Epithelial cell of proximal tubule (primary cell): ENCODE measurements around the gene LRRC37A3. TPM values are rescaled to one million over a fixed set of nuclear protein-coding genes. Genes with fewer than 3 reads are reported as not detected.
A peak's percentile ranks its signal among the peaks of the same experiment; 100 is the strongest.
"Not testable (repeated sequence)": the region's sequence is repeated elsewhere in the genome, so short reads cannot be mapped to it uniquely, and the experiment has no call there.

ENCODE experiments used
- DNase-seq: peaks from one replicate; pipeline ENCODE4 v3.0.0-alpha.2; 2011; ENCODE audit warnings: low read depth
- H3K4me3 ChIP-seq: 2 replicates; pipeline ENCODE4 v1.5.1; 2011; ENCODE audit warnings: low read depth, mild to moderate bottlenecking, low read length
- total RNA-seq: library from RNA; depleted of rRNA; stranded (reverse); fragments of >200 nt; gene quantifications from 2 replicates; pipeline ENCODE4 v1.2.3, GENCODE V29; 2015
- TF ChIP-seq, protein P1 (sequence below): conservative IDR thresholded peaks from 2 replicates; pipeline ENCODE4 v1.5.1; 2012; ENCODE audit warnings: low read depth, mild to moderate bottlenecking, low read length

Gene LRRC37A3
- total RNA-seq, 1 donor from 2014 or later: 4.0 TPM

- no peak for DNase-seq
- TF ChIP-seq, protein P1, sequence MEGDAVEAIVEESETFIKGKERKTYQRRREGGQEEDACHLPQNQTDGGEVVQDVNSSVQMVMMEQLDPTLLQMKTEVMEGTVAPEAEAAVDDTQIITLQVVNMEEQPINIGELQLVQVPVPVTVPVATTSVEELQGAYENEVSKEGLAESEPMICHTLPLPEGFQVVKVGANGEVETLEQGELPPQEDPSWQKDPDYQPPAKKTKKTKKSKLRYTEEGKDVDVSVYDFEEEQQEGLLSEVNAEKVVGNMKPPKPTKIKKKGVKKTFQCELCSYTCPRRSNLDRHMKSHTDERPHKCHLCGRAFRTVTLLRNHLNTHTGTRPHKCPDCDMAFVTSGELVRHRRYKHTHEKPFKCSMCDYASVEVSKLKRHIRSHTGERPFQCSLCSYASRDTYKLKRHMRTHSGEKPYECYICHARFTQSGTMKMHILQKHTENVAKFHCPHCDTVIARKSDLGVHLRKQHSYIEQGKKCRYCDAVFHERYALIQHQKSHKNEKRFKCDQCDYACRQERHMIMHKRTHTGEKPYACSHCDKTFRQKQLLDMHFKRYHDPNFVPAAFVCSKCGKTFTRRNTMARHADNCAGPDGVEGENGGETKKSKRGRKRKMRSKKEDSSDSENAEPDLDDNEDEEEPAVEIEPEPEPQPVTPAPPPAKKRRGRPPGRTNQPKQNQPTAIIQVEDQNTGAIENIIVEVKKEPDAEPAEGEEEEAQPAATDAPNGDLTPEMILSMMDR: no peak
- H3K4me3 ChIP-seq: peak overlapping the region; percentile 66
These were observed 744 bp upstream of the LRRC37A3 start for GRCh38 chr17:64920026-64920418.

- DNase-seq: not testable (repeated sequence)
- H3K4me3 ChIP-seq: peak overlapping the region; percentile 66
These were observed 413 bp downstream of the LRRC37A3 start for GRCh38 chr17:64918842-64919288.

GRCh38 chr17:64917540-64917939, 1.7 kb downstream of the LRRC37A3 start:
- not testable (repeated sequence) for H3K4me3 ChIP-seq, DNase-seq

DNA sequence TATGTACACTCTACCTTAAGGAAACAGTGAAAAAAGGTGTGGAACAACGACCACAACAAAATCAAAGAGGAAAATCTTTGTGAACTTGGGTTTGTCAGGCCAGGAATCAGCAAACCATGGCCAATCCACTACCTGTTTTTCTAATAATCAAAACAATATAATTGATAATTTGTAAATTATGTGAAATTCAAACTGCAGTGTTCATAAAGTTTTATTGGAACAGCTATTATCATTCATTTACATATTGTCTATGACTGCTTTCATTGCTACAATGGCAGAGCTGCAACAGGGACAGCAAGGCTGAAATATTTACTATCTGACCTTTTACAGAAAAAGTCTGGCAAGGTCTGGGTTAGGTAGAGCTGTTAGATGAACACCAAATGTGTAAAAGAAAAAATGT, 4.0 kb downstream of the LRRC37A3 start:
- H3K4me3 ChIP-seq, DNase-seq: not testable (repeated sequence)

DNA sequence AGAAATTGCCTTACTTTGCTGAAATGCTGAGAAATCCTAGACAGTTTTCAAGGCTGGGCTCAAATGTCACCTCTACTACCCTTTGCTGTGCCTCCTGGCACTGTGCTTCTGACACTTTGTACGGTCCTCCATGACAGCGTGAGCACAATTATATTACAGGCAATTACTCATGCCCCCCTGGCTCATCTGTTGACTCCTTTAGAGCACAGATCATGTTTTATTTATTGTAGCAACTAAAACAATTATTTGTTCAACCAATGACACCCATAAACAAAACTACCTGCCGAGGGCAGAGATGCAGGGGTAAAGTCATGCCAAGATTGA, 9.1 kb downstream of the LRRC37A3 start:
- DNase-seq, H3K4me3 ChIP-seq: not testable (repeated sequence)

GRCh38 chr17:64909511-64910190, 9.6 kb downstream of the LRRC37A3 start:
- not testable (repeated sequence) for DNase-seq, H3K4me3 ChIP-seq

DNA sequence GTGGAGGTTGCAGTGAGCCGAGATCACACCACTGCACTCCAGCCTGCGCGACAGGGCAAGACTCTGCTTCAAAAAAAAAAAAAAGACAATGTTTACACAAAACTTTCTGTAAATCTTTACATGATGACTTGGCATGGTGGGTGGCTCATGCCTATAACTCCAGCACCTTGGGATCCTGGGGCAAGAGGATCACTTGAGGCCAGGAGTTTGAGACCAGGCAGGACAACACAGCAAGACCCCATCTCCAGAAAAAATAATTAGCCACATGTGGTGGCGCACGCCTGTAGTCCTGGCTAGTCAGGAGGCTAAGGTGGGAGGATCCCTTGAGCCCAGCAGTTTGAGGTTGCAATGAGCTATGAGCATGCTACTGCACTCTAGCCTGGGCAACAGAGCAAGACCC, 15.2 kb downstream of the LRRC37A3 start:
- H3K4me3 ChIP-seq, DNase-seq: not testable (repeated sequence)

DNA sequence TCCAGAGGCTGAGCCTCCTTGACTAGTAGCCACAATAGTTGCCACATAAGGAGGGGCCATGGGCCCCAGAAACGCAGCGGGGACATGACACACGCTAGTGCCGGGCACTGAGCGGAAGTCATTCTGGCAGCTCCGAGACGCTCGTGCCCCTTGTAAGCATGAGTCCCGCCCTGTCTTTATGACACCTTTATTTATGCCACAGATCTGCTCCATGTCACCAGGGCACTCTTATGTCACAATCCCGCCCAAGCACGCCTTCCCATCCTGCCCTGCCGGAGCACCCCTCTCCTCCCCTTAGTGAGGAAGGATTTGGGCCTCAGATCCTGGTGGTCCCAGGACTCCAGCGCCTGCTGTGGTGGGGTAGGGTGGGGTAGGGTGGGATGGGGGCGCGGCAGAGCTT, 22.1 kb downstream of the LRRC37A3 start:
- H3K4me3 ChIP-seq, DNase-seq: not testable (repeated sequence)

- not testable (repeated sequence) for H3K4me3 ChIP-seq, DNase-seq
These were observed 45.1 kb downstream of the LRRC37A3 start for GRCh38 chr17:64874210-64874609.

DNA sequence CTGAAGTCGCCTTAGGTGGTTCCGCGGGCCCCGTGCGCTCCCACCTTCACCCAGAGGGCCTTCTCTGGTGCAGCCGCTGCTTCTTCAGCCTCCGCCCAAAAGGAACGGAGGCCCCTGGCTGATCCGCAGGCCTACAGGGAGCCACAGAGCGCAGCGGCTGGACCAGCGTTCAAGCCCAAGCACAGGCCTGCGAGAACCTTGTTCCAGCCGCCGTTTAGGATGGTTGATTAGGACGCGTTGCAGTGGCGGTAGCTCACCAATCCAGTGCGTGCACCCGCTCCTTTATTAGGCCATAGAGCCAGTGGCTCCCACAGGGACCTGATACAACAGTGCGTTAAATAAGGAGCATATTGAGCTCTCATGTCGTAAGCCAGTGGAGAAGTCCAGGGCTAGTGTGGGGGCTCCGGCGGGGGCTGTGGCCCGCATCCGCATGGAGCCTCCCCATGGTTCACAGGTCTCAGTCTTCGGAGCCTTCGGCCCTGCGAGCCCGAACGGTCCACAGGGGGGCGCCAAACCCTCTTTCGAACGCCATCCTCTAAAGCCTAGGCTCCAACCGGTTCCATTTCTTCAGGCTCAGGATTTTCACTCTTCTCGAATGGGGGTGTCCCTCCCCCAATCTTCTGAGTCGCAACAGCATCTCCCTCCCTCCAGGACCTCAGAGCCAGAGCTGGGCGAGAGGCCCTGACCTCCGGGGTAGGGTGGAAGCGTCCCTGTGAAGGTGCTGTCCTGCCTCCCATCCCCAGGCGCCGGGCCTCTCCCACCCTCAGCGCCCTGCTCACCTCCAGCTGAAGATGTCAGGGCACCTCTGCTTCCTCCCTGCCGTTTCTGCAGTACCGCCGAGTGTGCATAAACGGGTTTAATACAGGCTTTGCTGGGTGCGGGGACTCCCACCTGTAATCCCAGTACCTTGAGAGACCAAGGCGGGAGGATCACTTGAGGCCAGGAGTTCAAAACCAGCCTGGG, 71.5 kb downstream of the LRRC37A3 start:
- DNase-seq, H3K4me3 ChIP-seq: not testable (repeated sequence)
- TF ChIP-seq, protein P1: peak; percentile 63

DNA sequence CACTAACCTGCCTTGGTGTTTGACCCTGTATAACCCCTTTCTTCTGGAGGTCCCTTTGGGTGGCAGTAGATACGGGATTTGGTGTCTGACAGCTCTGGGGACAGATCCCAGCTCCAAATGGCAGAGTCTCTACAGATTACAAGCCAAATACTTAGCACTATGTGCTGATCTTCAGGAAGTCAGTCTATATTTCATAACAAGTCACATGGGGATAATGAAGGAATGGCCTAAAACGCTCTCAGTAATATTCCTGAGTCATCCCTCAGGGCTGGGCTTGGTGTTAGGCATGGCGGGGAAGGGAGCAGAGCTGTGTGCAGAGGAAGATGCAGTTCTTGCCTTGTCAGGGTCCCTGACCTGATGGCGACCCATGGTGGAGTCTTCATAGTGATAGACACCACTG, 72.4 kb downstream of the LRRC37A3 start:
- not testable (repeated sequence) for H3K4me3 ChIP-seq, DNase-seq

- not testable (repeated sequence) for H3K4me3 ChIP-seq, DNase-seq
These were observed 75.4 kb downstream of the LRRC37A3 start for GRCh38 chr17:64843918-64844317.

DNA sequence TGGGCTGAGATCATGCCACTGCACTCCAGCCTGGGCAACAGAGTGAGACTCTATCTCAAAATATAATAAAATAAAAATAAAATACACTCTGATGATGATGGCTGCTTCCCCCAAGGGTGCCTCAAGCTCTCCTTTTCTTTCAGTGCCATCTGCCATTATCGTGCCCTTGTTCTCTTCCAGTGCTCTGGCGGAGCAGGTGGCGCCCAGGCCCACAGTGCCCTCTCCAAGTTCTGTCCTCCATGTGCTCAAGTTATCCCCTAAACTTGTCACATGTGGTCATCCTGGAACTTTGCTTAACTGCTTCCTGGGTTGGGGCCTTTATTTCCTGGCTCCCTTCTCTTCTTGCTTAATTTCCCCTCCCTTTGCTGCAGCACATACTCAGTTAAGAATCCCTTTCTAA, 76.4 kb downstream of the LRRC37A3 start:
- not testable (repeated sequence) for DNase-seq, H3K4me3 ChIP-seq

DNA sequence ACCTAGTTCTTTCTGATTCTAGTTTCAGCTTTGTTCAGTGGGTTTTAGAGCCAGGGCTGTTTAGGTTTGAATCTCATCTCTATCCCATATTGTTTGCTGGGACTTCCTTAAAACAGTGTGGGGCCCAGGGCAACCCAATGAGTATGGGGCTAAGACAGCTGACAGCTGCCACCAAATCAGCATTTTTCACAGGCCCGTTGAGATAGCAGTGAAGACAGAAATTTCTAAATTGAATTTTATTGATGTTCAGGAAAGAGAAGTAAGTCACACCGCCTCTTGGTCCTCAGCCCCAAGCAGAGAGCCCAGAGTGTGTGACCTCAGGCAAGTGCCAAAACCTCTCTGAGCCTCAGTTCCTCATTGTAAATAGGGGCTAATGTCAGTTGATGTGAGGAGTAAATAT, 78.3 kb downstream of the LRRC37A3 start:
- not testable (repeated sequence) for DNase-seq, H3K4me3 ChIP-seq

- not testable (repeated sequence) for DNase-seq, H3K4me3 ChIP-seq
These were observed 80.8 kb downstream of the LRRC37A3 start for GRCh38 chr17:64838513-64838912.

DNA sequence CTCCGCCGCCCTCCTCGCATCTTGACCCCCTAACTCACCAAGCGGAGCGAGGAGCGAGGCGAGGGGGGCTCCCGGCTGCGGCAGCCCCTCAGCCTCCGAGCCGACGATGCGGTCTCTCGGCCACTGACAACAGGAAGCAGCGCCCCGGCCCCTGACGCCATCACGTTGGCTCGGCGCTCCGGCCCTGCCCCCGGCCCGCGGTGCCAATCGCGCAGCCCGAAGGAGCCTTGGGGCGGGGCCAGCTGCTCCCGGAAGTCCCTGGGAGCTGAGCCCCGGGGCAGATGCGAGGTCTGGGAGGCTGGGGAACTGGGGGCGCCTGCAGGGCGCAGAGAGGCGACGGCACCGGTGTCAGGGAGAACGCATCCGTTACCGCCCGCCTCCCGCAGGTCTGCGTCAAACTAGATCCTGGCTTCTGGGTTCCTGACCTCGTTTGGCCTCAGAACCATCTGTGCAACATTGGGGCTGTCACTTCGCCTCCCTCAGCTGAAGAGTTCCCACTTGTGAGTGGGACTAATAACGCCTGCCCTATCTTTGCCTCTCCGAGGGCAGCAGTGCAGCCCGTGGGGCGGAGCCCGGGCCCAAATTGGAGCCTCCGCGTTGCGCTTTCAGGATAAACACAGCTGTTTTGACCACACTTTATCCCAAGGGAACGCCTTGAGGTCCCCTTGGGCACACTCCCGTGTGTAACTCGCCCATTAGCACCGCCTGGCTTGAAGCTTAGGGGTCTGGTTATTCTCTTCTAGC, 82.1 kb downstream of the LRRC37A3 start:
- peak overlapping the region; percentile 64 for H3K4me3 ChIP-seq
- not testable (repeated sequence) for DNase-seq
